ENCODE data around the gene HADHB.

Gene HADHB

GRCh38 chr2:26244309-26245230 lies at the start of gene HADHB, which contains the start of gene HADHA:
HADHB (plus strand) TSS chr2:26244939; CDS start chr2:26254255, 9,316 bp downstream.
HADHA (minus strand) TSS chr2:26244632; CDS start chr2:26244596, 36 bp downstream.
- in situ Hi-C loops (cut with MboI; ENCODE audit: low sequenced_read_pairs), result no loop called here

- in situ Hi-C loops (cut with MboI; ENCODE audit: low sequenced_read_pairs), result no loop called here
These were observed 49.4 kb upstream of the HADHB start for GRCh38 chr2:26195040-26195984.

- in situ Hi-C loops (cut with MboI; ENCODE audit: low sequenced_read_pairs), result no loop called here
These were observed 47.9 kb upstream of the HADHB start for GRCh38 chr2:26196683-26197418.

- in situ Hi-C loops (cut with MboI; ENCODE audit: low sequenced_read_pairs), result no loop called here
These were observed 47.2 kb upstream of the HADHB start for GRCh38 chr2:26197516-26197915.

GRCh38 chr2:26202981-26203490 lies 41.7 kb upstream of the HADHB start:
- in situ Hi-C loops (cut with MboI; ENCODE audit: low sequenced_read_pairs), result no loop called here

GRCh38 chr2:26203906-26204305 lies 40.8 kb upstream of the HADHB start:
- in situ Hi-C loops (cut with MboI; ENCODE audit: low sequenced_read_pairs), result no loop called here

GRCh38 chr2:26212011-26212410 lies 32.7 kb upstream of the HADHB start:
- in situ Hi-C loops (cut with MboI; ENCODE audit: low sequenced_read_pairs), result no loop called here

DNA sequence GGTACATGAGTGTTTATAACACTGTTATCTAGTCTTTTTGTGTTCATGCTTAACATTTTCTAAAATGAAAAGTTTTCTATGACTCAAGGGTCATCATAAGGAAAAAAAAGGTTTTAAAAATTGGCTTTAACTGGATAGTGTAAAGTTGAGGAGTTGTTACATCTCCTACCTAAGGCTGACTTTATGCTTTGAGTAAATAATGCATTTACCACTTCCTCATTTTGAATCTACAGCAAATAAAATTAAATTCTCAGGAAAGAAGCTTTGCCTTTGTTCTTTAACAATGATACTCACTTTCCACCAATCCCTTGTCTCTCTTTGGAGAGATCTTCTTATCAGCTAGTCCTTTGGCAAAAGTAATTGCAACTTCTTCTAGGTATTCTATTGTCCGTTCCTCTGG lies 30.0 kb upstream of the HADHB start:
- in situ Hi-C loops (cut with MboI; ENCODE audit: low sequenced_read_pairs), result no loop called here

DNA sequence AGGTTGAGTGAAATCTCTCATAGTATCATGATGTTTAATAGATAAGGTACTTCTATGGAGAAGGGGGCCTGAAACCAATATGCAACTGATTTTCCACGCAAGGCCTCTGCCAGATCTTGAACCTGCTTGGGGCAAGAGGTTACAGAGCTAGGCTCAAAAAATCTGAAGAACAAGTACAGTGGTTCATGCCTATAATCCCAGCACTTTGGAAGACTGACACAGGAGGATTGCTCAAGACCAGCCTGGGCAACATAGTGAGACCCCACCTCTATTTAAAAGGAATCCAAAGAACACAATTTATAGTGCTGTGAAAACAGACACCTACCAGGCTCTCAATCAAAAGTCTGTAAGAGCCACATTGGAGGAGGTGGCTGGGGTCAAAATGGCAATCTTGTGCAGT lies 28.9 kb upstream of the HADHB start:
- in situ Hi-C loops (cut with MboI; ENCODE audit: low sequenced_read_pairs), result no loop called here

DNA sequence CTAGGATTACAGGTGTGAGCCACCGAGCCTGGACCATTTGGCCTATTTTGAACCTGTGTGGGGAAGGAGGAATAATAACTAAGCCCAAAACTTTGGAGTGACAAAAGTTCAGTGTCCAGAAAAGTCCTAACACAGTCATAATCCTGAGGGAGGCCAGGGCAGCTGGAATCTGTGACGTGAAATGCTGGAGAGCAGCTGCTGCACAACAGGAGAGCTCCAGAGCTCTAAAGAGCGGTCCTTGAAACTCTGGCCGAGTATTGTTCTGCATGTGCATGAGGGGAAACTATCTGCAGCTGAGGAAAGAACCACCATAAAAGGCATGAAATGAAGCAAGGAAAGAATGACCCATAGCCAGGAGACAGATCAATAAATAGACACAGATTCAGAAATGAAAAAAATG lies 28.2 kb upstream of the HADHB start:
- in situ Hi-C loops (cut with MboI; ENCODE audit: low sequenced_read_pairs), result no loop called here

- in situ Hi-C loops (cut with MboI; ENCODE audit: low sequenced_read_pairs), result no loop called here
These were observed 27.0 kb upstream of the HADHB start for GRCh38 chr2:26217720-26218119.

GRCh38 chr2:26223018-26223417 lies 21.7 kb upstream of the HADHB start:
- in situ Hi-C loops (cut with MboI; ENCODE audit: low sequenced_read_pairs), result no loop called here

- in situ Hi-C loops (cut with MboI; ENCODE audit: low sequenced_read_pairs), result no loop called here
These were observed 20.6 kb upstream of the HADHB start for GRCh38 chr2:26224095-26224494.

GRCh38 chr2:26229595-26229994 lies 15.1 kb upstream of the HADHB start:
- in situ Hi-C loops (cut with MboI; ENCODE audit: low sequenced_read_pairs), result no loop called here

- in situ Hi-C loops (cut with MboI; ENCODE audit: low sequenced_read_pairs), result no loop called here
These were observed 13.9 kb upstream of the HADHB start for GRCh38 chr2:26230806-26231205.

DNA sequence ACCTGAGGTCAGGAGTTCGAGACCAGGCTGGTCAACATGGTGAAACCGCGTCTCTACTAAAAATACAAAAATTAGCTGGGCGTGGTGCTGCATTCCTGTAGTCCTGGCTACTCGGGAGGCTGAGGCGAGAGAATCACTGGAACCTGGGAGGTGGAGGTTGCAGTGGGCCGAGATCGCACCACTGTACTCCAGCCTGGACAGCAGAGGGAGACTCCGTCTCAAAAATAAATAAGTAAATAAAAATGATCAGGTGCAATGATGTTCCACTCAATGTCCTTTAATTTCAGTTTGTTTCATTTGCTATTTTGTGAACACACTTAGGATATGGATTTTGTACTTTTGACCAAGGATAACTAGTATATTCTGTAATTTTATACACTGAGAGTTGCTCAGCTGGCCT lies 9.7 kb upstream of the HADHB start:
- in situ Hi-C loops (cut with MboI; ENCODE audit: low sequenced_read_pairs), result no loop called here

DNA sequence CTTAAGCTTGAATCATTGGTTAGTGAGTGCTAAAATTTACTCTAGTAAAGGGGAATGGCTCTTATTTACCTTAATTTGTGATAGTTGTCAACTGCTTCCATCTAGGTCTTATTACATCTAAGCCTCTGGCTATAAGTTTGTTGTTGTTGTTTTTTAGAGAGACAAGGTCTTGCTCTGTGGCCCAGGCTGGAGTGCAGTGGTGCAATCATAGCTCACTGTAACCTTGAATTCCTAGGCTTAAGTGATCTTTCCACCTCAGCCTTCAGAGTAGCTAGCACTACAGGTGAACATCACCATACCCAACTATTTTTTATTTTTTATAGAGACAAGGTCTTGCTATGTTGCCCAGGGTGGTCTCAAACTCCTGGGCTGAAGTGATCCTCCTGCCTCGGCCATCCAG lies 6.9 kb upstream of the HADHB start:
- in situ Hi-C loops (cut with MboI; ENCODE audit: low sequenced_read_pairs), result no loop called here

DNA sequence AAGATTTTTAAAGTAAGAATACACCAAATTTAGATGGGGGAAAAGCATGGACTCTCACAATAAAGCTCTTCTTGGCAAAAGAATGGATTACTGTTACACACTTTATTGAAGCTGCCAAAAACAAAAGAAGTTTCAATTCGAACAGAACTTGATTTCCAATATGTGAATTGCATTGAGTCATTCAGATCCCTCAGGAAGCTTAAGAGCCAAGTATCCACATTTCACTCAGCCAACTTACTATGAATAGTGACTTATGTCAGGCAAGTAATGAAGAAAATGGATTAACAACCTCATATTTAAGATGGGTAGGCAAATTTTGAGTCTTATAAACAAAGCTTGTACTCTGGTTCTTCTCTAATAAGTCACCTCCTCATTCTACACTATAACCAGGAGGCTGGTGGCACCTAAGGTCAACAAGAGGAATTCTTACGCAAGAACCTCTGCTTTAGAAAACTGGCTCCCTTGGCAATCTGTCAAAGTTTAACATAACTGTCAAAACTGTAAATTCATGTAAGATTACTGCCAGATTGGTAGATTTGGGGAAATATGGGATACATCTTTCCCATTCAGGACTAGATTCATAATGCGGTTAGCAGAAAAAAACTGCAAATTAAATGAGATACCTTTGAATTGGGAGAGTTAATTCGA lies 6.3 kb upstream of the HADHB start:
- in situ Hi-C loops (cut with MboI; ENCODE audit: low sequenced_read_pairs), result no loop called here

DNA sequence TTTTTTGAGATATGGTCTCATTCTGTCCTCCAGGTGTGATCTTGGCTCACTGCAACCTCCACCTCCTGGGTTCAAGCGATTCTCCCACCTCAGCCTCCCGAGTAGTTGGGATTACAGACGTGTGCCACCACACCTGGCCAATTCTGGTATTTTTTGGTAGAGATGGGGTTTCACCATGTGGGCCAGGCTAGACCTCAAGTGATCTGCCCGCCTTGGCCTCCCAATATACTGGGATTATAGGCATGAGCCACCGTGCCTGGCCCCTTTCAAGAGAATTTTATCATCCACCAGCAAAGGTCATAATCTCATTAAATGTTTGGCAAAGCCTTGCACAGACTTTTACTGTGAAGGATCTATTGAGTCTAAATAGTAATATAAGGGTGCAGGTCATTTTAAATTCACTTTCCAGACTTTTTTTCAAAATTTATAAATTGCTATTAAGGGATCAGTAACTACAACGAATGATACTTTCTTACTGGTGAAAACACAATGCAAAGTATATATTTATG lies 2.8 kb upstream of the HADHB start:
- in situ Hi-C loops (cut with MboI; ENCODE audit: low sequenced_read_pairs), result no loop called here

Data from hTERT RPE-1 (cell line).